Smooth muscle cell of bladder (primary cell): ENCODE results near the gene DGCR8. TPM values are rescaled to one million over a fixed set of nuclear protein-coding genes. Genes with fewer than 3 reads are reported as not detected.

Experiments used
- total RNA-seq: library from RNA; depleted of rRNA; stranded (reverse); fragments of >200 nt; gene quantifications from 2 replicates; pipeline ENCODE4 v1.2.3, GENCODE V29; 2014

The DGCR8 gene
- 26.0 and 29.5 TPM in 2 replicates for total RNA-seq

DNA sequence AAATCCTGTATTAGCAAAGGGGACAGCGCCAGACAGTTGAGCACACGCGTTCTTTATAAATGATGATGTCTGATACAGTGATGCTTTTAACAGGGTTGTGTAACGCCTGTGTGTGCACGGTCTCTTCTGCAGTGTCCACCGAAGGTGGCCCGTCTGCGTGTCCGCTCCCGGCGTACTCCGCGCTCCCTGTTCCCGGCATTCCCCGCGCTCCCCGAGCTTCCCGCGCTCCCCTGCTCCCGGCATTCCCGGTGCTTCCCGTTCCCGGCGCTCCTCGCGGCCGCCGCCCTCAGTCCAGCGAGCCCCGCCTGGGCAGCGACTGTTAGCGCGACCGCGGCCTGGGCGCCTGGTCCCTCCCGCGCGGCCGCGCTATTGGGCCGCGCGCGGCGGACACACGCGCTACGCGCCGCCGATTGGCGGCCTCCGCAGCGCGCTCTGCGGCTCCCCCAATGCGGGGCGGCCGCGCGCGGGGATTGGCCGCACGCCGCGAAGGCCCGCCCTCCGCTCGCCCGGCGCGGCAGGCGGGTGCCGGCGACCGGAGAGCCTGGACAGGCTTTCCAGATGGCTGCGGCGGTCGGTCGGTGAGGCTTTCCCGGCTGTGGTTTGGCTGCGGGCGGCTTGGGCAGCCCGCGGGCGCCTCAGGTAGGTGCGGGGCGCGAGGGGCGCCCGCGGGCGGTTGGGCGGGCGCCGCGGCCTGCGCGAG lies at the start of gene DGCR8:
DGCR8 (plus strand) TSS at position 497 of the 700 bp plus-strand sequence. CDS start 5,723 bp downstream, outside the sequence.

DNA sequence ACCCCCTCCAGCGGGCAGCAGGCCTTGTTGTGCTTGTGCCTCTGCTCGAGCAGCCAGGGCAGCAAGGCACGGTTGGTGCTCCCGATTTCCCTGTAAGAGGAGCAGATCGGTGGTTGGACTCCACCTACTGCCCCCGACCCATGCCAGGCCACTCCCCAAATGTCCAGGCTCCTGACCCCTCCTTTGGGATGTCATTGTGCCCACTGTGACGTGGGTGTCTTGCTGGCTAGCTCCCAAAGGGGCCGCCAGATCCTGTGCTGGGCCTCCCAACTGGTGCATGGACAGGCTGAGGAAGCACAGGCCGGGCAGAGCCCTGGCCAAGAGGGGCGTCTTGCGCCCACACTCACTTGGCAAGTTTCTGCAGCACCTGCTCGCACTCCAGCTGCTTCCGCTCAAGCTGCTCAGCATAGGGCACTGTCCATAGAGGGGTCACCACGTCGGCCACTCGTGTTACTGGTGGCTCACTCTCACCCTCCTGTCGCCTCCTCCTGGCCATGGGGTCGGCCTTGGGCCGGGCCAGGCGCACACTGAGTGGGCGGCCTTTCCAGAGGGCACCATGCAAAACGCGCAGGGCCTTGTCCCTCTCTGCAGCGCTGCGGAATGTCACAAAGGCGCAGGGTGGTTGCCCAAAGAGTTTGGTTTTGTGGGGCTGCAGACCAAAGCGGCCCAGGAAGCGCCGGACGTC lies 35.8 kb downstream of the DGCR8 start, which contains the start of gene RANBP1:
RANBP1 (plus strand) TSS at position 414 of the 685 bp plus-strand sequence; CDS start at position 495, 81 bp downstream.

DNA sequence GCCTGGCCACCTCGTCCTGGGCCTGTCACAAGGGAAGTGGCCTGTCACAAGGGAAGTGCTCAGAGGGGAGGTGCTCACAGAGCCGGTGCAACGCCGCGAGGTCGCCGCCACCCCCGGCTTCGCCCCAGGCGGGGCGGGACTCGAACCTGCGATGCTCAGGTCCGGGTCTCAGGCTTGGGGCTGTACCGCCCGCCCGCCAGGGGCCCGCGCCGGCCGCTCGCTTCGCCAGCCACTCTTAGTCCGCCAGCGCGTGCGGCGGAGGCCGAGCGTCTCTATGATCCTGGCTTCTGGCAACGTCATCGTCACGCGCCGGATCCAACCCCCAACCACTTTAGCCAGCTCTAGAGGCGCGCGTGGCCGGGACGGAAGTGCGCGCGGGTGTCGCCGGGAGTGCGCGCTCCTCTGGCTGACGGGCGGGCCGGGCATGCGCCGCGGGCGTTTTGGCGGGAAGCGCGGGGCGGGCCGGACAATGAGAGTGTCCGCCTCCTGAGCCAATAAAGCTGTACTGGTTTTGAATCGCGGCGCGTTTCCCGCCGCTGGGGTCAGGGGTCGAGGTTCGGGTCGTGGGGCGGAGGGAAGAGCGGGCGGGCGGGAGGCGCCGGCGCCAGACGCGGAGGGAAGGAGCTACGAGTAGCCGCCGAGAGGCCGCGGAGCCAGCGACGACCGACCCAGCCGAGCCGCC lies 37.1 kb downstream of the DGCR8 start, which contains the start of gene TRMT2A:
TRMT2A (minus strand) TSS at position 276 of the 682 bp plus-strand sequence. CDS start 320 bp downstream, outside the sequence.

DNA sequence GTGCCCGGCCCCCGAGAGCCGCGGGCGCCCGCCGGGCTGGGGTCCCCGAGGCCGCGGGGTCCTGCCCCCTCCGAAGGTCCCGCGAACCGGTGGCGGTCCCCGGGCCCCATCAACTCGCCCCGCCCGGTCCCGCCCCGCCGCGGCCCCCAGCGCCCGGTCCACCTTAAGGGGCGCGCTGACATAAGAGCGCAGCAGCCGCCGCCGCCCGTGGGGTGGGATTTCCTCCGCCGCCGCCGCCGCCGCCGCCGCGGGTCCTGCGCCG lies 51.5 kb downstream of the DGCR8 start, which contains the start of gene ZDHHC8:
ZDHHC8 (plus strand) TSS at position 208 of the 262 bp plus-strand sequence. CDS start 144 bp downstream, outside the sequence.

DNA sequence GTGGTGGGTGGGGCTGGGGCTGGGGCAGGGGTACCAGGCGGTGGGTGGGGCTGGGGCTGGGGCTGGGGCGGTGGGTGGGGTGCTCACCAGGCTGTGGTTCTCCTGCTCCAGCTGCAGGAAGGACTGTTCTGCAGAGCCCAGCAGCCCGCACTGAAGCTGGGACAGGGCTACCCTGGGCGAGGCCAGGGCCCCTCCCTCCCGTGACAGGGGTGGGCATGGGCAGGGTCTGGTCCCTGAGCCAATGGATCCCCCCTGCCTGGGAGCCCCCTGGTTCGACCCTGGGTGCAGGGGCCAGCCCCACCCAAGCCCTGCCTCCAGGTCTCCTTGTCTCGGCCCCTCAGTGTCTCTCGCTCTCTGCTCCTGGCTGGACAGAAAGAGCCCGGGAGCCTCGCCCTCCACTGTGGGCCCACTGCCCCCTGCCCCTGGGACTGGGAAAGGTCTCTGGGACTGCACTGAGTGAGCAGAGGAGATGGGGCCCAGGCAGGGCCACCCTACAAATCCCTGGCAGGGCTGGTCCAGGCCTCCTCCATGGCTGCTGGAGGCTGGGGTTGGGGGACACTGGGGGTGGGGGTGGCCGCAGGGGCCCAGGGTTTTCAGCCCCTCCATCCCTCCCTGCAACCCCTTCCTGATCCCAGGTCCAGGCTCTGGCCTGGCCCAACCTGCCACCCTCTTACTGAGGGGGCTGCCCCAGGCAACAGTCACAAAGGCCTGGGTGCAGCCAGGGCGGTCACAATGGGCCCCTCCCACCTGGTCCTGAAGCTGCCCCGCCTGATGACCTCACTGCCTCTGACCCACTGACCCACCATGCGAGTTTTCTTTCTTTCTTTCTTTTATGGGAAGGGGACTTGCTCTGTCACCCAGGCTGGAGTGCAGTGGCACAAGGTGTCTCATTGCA lies 70.6 kb downstream of the DGCR8 start, which contains the start of gene CCDC188:
CCDC188 (minus strand) TSS at position 675 of the 895 bp plus-strand sequence; CDS start at position 606, 69 bp downstream.

Other genes starting within 250 kb of the DGCR8 start
- 4.4 and 5.2 TPM in 2 replicates for gene GNB1L, start 225.4 kb upstream of the DGCR8 start, total RNA-seq
- 5.7 and 8.0 TPM in 2 replicates for gene RTL10, start 225.4 kb upstream of the DGCR8 start, total RNA-seq
- 237 and 344 TPM in 2 replicates for gene COMT, start 138.5 kb upstream of the DGCR8 start, total RNA-seq
- gene TXNRD2, start 138.4 kb upstream of the DGCR8 start, total RNA-seq, result 18.5 and 21.9 TPM in 2 replicates
- gene ARVCF, start 63.4 kb upstream of the DGCR8 start, total RNA-seq, result 4.1 and 4.8 TPM in 2 replicates
- gene TANGO2, start 59.1 kb upstream of the DGCR8 start, total RNA-seq, result 42.0 and 49.8 TPM in 2 replicates
- 115 and 124 TPM in 2 replicates for gene RANBP1, start 35.9 kb downstream of the DGCR8 start, total RNA-seq
- gene TRMT2A, start 37.0 kb downstream of the DGCR8 start, total RNA-seq, result 34.3 and 47.9 TPM in 2 replicates
- 3.1 and 6.3 TPM in 2 replicates for gene ZDHHC8, start 51.6 kb downstream of the DGCR8 start, total RNA-seq
- gene CCDC188, start 70.8 kb downstream of the DGCR8 start, total RNA-seq, result 0.46 and 1.3 TPM in 2 replicates
- gene RTN4R, start 188.1 kb downstream of the DGCR8 start, total RNA-seq, result 0.14 and 0.28 TPM in 2 replicates
- 44.7 and 57.6 TPM in 2 replicates for gene DGCR6L, start 239.8 kb downstream of the DGCR8 start, total RNA-seq